HG02610 (cell line): ENCODE data around the gene NCOA3.

ENCODE experiments used
- ATAC-seq: cut with Tn5 transposase; IDR thresholded peaks from one replicate; pipeline ENCODE4 v1.9.1; 2021; ENCODE audit warnings: mild to moderate bottlenecking, moderate library complexity; ENCODE audit not compliant: unreplicated experiment

Gene NCOA3

GRCh38 chr20:47663354-47664067 lies 161.8 kb downstream of the NCOA3 start:
- ATAC-seq, result peak; percentile 43

DNA sequence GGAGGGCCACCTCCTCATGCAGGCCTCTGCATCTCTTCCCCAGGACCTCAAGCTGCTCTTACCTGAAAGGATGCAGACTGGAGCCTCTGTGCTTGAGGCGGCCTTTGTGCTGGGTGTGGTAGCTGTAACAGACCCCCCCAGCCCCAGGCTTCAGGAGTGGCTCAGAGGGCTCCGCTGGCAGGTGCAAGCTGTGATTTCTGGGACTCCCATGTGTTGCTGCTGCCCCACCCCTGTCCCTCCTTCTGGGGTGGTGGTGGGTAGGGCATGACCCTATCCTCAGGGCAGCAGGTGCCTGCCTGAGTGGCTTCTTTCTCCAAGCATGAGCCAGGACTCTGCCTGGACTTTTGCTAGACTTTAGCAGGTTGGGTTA lies 162.4 kb downstream of the NCOA3 start:
- ATAC-seq, result no peak

- ATAC-seq, result no peak
These were observed 163.1 kb downstream of the NCOA3 start for GRCh38 chr20:47664744-47665143.

GRCh38 chr20:47665221-47665991 lies 163.7 kb downstream of the NCOA3 start:
- ATAC-seq, result no peak

DNA sequence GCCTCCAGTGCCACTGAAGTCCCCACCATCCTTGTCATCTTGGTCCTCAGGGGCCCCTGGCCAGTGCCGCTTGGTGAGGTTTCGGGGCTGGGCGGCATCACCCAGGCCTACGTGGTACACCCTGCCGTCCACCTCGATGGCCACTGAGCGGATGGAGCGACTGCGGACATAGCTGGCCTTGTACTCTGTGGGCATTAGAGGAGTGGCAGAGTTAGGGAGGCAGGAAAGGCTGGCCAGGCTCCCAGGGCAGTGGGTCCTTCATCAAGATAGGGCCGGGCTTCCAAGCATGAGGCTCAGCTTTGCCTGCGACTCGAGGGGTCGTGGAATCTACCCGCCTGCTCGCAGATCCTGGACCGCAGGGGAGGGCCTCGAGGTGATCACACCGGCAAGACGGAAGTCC lies 164.6 kb downstream of the NCOA3 start:
- no peak for ATAC-seq

GRCh38 chr20:47667086-47667485 lies 165.4 kb downstream of the NCOA3 start:
- no peak for ATAC-seq

DNA sequence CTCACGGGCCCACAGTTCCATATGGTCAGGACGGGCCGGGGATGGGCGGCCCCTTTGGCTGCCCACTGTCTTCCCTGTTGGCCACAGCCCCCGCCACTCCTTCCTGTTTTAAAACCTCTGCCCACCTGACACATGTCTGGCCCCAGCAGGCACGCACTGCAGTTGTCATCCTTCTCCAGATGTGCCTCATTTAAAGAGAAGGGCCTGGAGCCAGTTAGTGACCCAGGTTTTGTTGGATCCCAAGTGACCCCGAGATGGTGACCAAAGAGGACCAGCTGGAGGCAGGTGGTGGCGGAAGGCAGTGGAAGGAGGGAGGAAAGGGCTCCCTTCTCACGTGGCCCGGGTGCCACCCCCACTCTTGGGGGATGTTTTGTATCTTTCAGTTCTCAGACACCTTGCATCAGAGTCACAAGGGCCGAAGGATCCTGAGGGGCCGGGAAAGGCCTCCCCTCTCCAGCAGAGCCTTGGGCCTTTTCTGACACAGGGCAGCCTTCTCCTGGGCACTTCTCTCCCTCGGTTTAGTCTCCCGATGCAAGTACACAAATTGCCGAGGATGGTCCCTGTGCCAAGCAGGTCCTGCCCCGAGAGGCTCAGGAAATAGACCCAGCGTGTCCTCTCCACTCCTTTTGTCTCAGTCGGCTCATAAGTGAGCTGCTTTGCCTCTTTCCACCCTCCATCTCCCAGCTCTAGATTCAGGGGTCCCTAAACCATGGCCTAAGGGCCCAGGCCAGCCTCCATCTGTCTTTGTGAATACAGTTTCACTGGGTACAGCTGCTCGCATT lies 166.0 kb downstream of the NCOA3 start:
- ATAC-seq, result no peak

- no peak for ATAC-seq
These were observed 166.8 kb downstream of the NCOA3 start for GRCh38 chr20:47668313-47669151.

GRCh38 chr20:47669152-47669425 lies 167.4 kb downstream of the NCOA3 start:
- no peak for ATAC-seq

DNA sequence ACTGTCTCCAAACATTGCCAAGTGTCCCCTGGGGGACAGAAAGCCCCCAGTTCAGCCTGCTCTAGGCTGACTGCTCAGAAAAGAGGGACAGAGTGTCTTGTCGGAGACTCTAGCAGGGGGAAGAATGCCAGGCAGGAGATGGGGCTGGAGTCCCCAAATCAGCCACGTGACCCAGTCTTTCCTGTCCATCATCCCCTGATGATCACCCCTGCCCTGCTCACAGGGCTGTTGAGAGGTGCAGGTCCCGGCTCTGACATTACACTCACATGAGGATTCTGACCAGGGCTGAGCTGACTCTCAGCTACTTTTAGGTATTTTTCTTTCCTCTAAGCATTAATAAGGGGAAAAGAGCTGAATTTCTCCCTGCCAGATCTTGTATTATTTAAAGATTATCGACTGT lies 167.8 kb downstream of the NCOA3 start:
- ATAC-seq, result no peak

- no peak for ATAC-seq
These were observed 168.5 kb downstream of the NCOA3 start for GRCh38 chr20:47669927-47670890.

DNA sequence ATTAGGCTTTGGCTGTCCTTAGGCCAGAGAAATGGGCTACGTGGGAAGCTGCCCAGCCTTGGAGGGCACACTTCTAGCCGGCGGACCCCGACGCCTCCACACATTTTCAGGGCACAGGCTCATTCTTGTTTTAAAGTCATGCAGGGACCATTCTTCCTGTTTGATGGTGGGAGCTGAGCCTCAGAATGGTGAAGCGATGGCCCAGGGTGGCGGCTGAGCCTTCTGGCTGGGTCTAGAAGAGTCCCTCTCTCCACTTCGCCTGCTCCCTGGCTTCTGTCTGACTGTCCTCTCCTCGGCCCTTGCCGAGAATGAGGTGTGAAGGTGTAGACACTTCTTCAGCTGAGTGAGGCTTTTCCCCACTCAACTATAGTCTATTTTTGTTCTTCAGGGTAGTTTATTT lies 169.2 kb downstream of the NCOA3 start:
- ATAC-seq, result no peak

- no peak for ATAC-seq
These were observed 170.5 kb downstream of the NCOA3 start for GRCh38 chr20:47672166-47672565.

- ATAC-seq, result no peak
These were observed 171.4 kb downstream of the NCOA3 start for GRCh38 chr20:47672886-47673670.

- no peak for ATAC-seq
These were observed 171.9 kb downstream of the NCOA3 start for GRCh38 chr20:47673671-47673955.

- no peak for ATAC-seq
These were observed 172.5 kb downstream of the NCOA3 start for GRCh38 chr20:47674145-47674544.

DNA sequence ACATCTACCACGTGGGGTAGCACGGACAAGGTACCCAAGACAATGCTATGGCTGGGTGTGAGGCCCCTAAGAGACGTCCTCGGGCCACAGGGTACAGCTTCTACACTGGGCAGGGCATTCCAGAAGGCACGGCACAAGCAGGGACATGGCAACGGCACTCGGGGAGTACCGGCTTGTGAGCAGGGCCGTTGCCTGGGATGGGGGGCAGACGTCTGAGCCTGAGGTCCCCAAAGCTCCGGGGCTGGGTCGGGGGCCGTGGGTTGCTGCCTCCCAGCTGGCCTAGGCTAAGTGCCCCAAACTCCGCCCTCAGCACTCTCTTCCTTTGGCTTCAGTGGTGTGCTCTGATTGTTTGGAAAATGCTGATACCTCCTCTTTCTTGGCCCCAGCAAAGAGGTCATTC lies 173.0 kb downstream of the NCOA3 start:
- ATAC-seq, result no peak

DNA sequence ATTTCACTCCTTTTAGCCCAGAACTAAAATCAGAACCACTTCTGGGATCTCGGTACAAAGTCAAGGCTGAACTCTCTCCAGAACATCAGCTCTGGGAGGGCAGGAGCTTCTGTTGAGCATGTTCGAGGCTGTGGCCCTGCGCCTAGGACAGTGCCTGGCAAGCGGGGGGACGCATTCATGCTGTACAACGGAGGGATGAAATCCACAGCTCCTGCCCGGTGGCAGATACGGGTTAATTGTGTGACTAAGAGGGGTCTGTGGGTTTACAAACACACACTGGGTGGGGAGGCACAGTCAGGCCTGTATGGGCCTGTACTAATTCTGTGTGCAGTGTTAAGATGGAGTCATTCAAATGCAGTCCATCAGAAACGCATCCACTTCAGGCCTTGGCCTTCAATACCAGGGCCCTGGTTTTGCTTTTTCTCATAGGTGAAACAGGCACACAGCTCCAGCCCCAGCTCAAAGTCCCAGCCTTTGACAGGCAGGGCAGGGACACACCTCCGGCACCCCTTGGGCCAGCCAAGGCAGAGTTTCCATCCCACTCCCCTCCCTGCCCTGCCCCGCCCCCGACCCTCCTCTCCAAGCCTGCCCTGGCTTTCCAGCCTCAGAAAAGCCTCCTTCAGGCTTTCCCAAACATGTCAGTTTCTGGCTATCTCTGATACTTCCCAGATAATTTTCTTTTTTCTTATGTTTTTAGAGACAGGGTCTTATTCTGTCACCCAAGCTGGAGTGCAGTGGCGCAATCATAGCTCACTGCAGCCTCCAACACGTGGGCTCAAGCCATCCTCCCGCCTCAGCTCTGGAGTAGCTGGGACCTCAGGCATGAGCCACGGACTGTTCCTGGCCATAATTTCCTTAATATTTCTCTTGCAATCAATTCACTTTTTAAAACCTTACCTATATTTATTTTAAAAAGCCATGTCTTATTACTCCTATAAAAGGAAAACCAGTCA lies 173.8 kb downstream of the NCOA3 start:
- no peak for ATAC-seq
